ENCODE results near the gene EXOC5.

Gene EXOC5

GRCh38 chr14:57199921-57200320, 68.8 kb downstream of the EXOC5 start:
- peaks cover 32% of the 10 kb centered on the region for H3K27me3 ChIP-seq
- no peak for TF ChIP-seq CTCF (IDR thresholded peaks at IDR 0.05)
- H3K27ac ChIP-seq, result no peak overlapping the region
- H3K4me3 ChIP-seq (ENCODE audit: low read depth in 1 of 2, low read length in 1 of 2), result no peak overlapping the region
- no peaks in the 10 kb centered on the region for H3K36me3 ChIP-seq
- H3K9me3 ChIP-seq, result no peaks in the 10 kb centered on the region
- H3K4me1 ChIP-seq (ENCODE audit: control insufficient read depth in 1 of 2, insufficient read depth in 1 of 2, low read depth in 1 of 2, low read length in 1 of 2), result no peaks in the 10 kb centered on the region

- no peak for TF ChIP-seq CTCF (IDR thresholded peaks at IDR 0.05)
- H3K27me3 ChIP-seq, result peaks cover 88% of the 10 kb centered on the region
- H3K4me3 ChIP-seq (ENCODE audit: low read depth in 1 of 2, low read length in 1 of 2), result no peak overlapping the region
- no peaks in the 10 kb centered on the region for H3K4me1 ChIP-seq (ENCODE audit: control insufficient read depth in 1 of 2, insufficient read depth in 1 of 2, low read depth in 1 of 2, low read length in 1 of 2)
- no peak overlapping the region for H3K27ac ChIP-seq
- H3K36me3 ChIP-seq, result no peaks in the 10 kb centered on the region
- no peaks in the 10 kb centered on the region for H3K9me3 ChIP-seq
Measured at GRCh38 chr14:57189070-57189469, 79.6 kb downstream of the EXOC5 start.

GRCh38 chr14:57182760-57183503, 85.8 kb downstream of the EXOC5 start:
- no peaks in the 10 kb centered on the region for H3K36me3 ChIP-seq
- H3K27ac ChIP-seq, result no peak overlapping the region
- no peak overlapping the region for H3K4me3 ChIP-seq (ENCODE audit: low read depth in 1 of 2, low read length in 1 of 2)
- peaks cover 88% of the 10 kb centered on the region for H3K27me3 ChIP-seq
- H3K4me1 ChIP-seq (ENCODE audit: control insufficient read depth in 1 of 2, insufficient read depth in 1 of 2, low read depth in 1 of 2, low read length in 1 of 2), result no peaks in the 10 kb centered on the region
- TF ChIP-seq CTCF (IDR thresholded peaks at IDR 0.05), result no peak
- no peaks in the 10 kb centered on the region for H3K9me3 ChIP-seq

GRCh38 chr14:57179273-57179672, 89.4 kb downstream of the EXOC5 start:
- H3K27me3 ChIP-seq, result peaks cover 89% of the 10 kb centered on the region
- H3K9me3 ChIP-seq, result no peaks in the 10 kb centered on the region
- no peak for TF ChIP-seq CTCF (IDR thresholded peaks at IDR 0.05)
- no peak overlapping the region for H3K4me3 ChIP-seq (ENCODE audit: low read depth in 1 of 2, low read length in 1 of 2)
- no peak overlapping the region for H3K27ac ChIP-seq
- no peaks in the 10 kb centered on the region for H3K4me1 ChIP-seq (ENCODE audit: control insufficient read depth in 1 of 2, insufficient read depth in 1 of 2, low read depth in 1 of 2, low read length in 1 of 2)
- no peaks in the 10 kb centered on the region for H3K36me3 ChIP-seq

GRCh38 chr14:57174466-57174865, 94.2 kb downstream of the EXOC5 start:
- no peaks in the 10 kb centered on the region for H3K36me3 ChIP-seq
- TF ChIP-seq CTCF (IDR thresholded peaks at IDR 0.05), result no peak
- no peak overlapping the region for H3K27ac ChIP-seq
- H3K9me3 ChIP-seq, result no peaks in the 10 kb centered on the region
- H3K27me3 ChIP-seq, result peaks cover 47% of the 10 kb centered on the region
- no peak overlapping the region for H3K4me3 ChIP-seq (ENCODE audit: low read depth in 1 of 2, low read length in 1 of 2)
- H3K4me1 ChIP-seq (ENCODE audit: control insufficient read depth in 1 of 2, insufficient read depth in 1 of 2, low read depth in 1 of 2, low read length in 1 of 2), result no peaks in the 10 kb centered on the region
